Calu3 (cell line): Measurements from ENCODE around the gene EPHA1. TPM values are rescaled to one million over a fixed set of nuclear protein-coding genes. Genes with fewer than 3 reads are reported as not detected.

Source experiments
- BruUV-seq: library from RNA; stranded (reverse); fragments of 400-500 nt; replicated peaks from 2 replicates; lab custom pipeline; 2021; lab: Mats Ljungman, UMichigan
- CTCF ChIA-PET: fragments of 300-600 bp; sonication (Branson Sonifier 250); formaldehyde crosslinking; loops from one replicate; lab custom pipeline; 2022; ENCODE audit warnings: antibody characterized with exemption; lab: Charles Lee
- DNase-seq: peaks from one replicate; pipeline ENCODE4 v3.0.0; 2022
- H3K27ac Mint-ChIP-seq: one replicate; pipeline ENCODE4 v1.8.0; 2022; ENCODE audit warnings: mixed read lengths; ENCODE audit not compliant: unreplicated experiment
- H3K27me3 Mint-ChIP-seq: one replicate; pipeline ENCODE4 v1.8.0; 2022; ENCODE audit warnings: mixed read lengths; ENCODE audit not compliant: unreplicated experiment
- H3K36me3 Mint-ChIP-seq: one replicate; pipeline ENCODE4 v1.8.0; 2022; ENCODE audit warnings: mild to moderate bottlenecking, moderate library complexity, mixed read lengths; ENCODE audit not compliant: insufficient read depth, unreplicated experiment
- H3K4me1 Mint-ChIP-seq: one replicate; pipeline ENCODE4 v1.8.0; 2022; ENCODE audit warnings: mild to moderate bottlenecking, low read depth, mixed read lengths; ENCODE audit not compliant: unreplicated experiment
- H3K4me3 Mint-ChIP-seq: one replicate; pipeline ENCODE4 v1.8.0; 2022; ENCODE audit warnings: mild to moderate bottlenecking, low read depth, moderate library complexity, mixed read lengths; ENCODE audit not compliant: unreplicated experiment
- H3K9me3 Mint-ChIP-seq: one replicate; pipeline ENCODE4 v1.8.0; 2022; ENCODE audit warnings: low read depth, mixed read lengths; ENCODE audit not compliant: unreplicated experiment
- CTCF ChIP-seq: fragments of 200-600 bp; IDR thresholded peaks from one replicate; pipeline ENCODE4 v1.8.0; 2022; ENCODE audit warnings: antibody characterized with exemption; ENCODE audit not compliant: unreplicated experiment
- intact Hi-C: fragments of 100-400 bp; cut with micrococcal nuclease; formaldehyde crosslinking; loops from one replicate; pipeline ENCODE4 v1.10.0; 2022; ENCODE audit not compliant: unreplicated experiment
- total RNA-seq: library from RNA; stranded (reverse); gene quantifications from 2 replicates; pipeline ENCODE4 v1.2.3, GENCODE V29; 2022

The EPHA1 gene
- total RNA-seq, 1 experiment from 2014 or later = 21.6 TPM

GRCh38 chr7:143351574-143351973, 57.1 kb downstream of the EPHA1 start:
- CTCF ChIA-PET = no interaction called here
- Mint-ChIP-seq H3K36me3 (no peaks in the 10 kb centered on the region), H3K27ac (no peak overlapping the region), H3K9me3 (no peaks in the 10 kb centered on the region), H3K4me3 (no peak overlapping the region), H3K4me1 (no peaks in the 10 kb centered on the region), H3K27me3 (peaks cover 77% of the 10 kb centered on the region)
- intact Hi-C loops = no loop called here
- DNase-seq = no peak
- TF ChIP-seq CTCF = no peak
- BruUV-seq = no TSS peak

GRCh38 chr7:143351060-143351459, 57.6 kb downstream of the EPHA1 start:
- Mint-ChIP-seq H3K27ac (no peak overlapping the region), H3K27me3 (peaks cover 82% of the 10 kb centered on the region), H3K4me1 (no peaks in the 10 kb centered on the region), H3K4me3 (no peak overlapping the region), H3K9me3 (no peaks in the 10 kb centered on the region), H3K36me3 (no peaks in the 10 kb centered on the region)
- DNase-seq = no peak
- intact Hi-C loops = no loop called here
- TF ChIP-seq CTCF = no peak
- no TSS peak for BruUV-seq
- CTCF ChIA-PET = interaction anchor here (0.5 kb wide), 1 partner anchor 29 kb away, joined by 5 read pairs; no protein-coding TSS in a partner anchor

DNA sequence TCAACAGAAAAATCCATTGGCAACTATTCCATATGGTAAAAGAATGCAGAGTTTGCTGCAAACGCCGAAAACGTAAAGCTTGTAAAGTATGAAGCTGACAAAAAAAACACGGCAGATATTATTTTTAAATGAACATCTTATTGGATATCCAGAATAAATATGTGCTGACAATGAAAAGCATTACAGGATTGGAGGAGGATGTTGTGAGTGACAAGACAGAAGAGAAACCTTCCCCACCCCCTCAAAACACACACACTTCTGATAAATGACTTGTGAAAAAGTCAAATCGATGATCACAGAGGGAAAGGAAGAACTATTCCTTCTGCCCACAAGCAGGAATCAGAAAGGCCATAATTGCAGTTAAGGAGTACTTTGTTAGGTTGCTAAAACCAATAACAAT, 60.7 kb downstream of the EPHA1 start:
- Mint-ChIP-seq H3K9me3 (no peaks in the 10 kb centered on the region), H3K27ac (no peak overlapping the region), H3K4me3 (no peak overlapping the region), H3K4me1 (peaks cover 10% of the 10 kb centered on the region), H3K36me3 (peaks cover 9% of the 10 kb centered on the region), H3K27me3 (peaks cover 66% of the 10 kb centered on the region)
- no TSS peak for BruUV-seq
- no peak for TF ChIP-seq CTCF
- intact Hi-C loops = no loop called here
- DNase-seq = no peak
- CTCF ChIA-PET = interaction anchor here (1.3 kb wide), 1 partner anchor 14 kb away, joined by 4 read pairs; no protein-coding TSS in a partner anchor

GRCh38 chr7:143346018-143346417, 62.6 kb downstream of the EPHA1 start:
- intact Hi-C loops = no loop called here
- H3K9me3 Mint-ChIP-seq = no peaks in the 10 kb centered on the region
- H3K27ac Mint-ChIP-seq = no peak overlapping the region
- DNase-seq = no peak
- no TSS peak for BruUV-seq
- peaks cover 52% of the 10 kb centered on the region for H3K27me3 Mint-ChIP-seq
- TF ChIP-seq CTCF = no peak
- CTCF ChIA-PET = interaction anchor here (0.8 to 1.4 kb wide), 5 partner anchors 9 to 34 kb away, joined by 3 to 6 read pairs (median 4); no protein-coding TSS in a partner anchor
- H3K4me1 Mint-ChIP-seq = peaks cover 10% of the 10 kb centered on the region
- peaks cover 9% of the 10 kb centered on the region for H3K36me3 Mint-ChIP-seq
- H3K4me3 Mint-ChIP-seq = no peak overlapping the region
